H1 (cell line): ENCODE data around the gene NXPH4. TPM values are rescaled to one million over a fixed set of nuclear protein-coding genes. Genes with fewer than 3 reads are reported as not detected.

Experiments
- CTCF ChIA-PET: fragments of 300-600 bp; sonication (Branson Sonifier 250); formaldehyde crosslinking; loops from one replicate; lab custom pipeline; 2021; ENCODE audit not compliant: partially characterized antibody; lab: Charles Lee
- POLR2A ChIA-PET: fragments of 300-600 bp; sonication (Branson Sonifier 250); formaldehyde crosslinking; loops from one replicate; lab custom pipeline; 2021; ENCODE audit warnings: inconsistent platforms; ENCODE audit not compliant: partially characterized antibody; lab: Charles Lee
- DNase-seq, 2 experiments: peaks; one replicate each; pipeline versions ENCODE4 v3.0.0 to v3.0.0-alpha.2; 2010 to 2022; ENCODE audit warnings: low spot score in 2 of 2, low read depth in 1 of 2, mixed read lengths in 1 of 2
- FAIRE-seq: peaks from 2 replicates; lab custom pipeline; 2011; peaks lifted over from hg19 to GRCh38; lab: Jason Lieb, UNC
- H2AFZ ChIP-seq: 2 replicates; pipeline ENCODE4 v1.8.1; 2012; ENCODE audit warnings: low read length, inconsistent platforms
- H2AK5ac ChIP-seq: 2 replicates; pipeline ENCODE4 v1.6.1; 2013; ENCODE audit warnings: low read depth, low read length
- H2BK120ac ChIP-seq: replicated peaks from 2 replicates; pipeline ENCODE3; 2013; ENCODE audit warnings: low read depth, low read length, inconsistent platforms
- H2BK12ac ChIP-seq: 2 replicates; pipeline ENCODE4 v1.6.1; 2013; ENCODE audit warnings: low read depth, low read length
- H2BK15ac ChIP-seq: 2 replicates; pipeline ENCODE4 v1.6.1; 2013; ENCODE audit warnings: low read length
- H2BK20ac ChIP-seq: 2 replicates; pipeline ENCODE4 v1.6.1; 2013; ENCODE audit warnings: low read length
- H2BK5ac ChIP-seq: 2 replicates; pipeline ENCODE4 v1.6.1; 2013; ENCODE audit warnings: low read depth, low read length
- H3K14ac ChIP-seq: 2 replicates; pipeline ENCODE4 v1.6.1; 2013; ENCODE audit warnings: inconsistent platforms; ENCODE audit not compliant: insufficient read length
- H3K18ac ChIP-seq: 2 replicates; pipeline ENCODE4 v1.6.1; 2013; ENCODE audit warnings: low read length; ENCODE audit errors: extremely low read depth
- H3K23ac ChIP-seq: 2 replicates; pipeline ENCODE4 v1.6.1; 2013; ENCODE audit warnings: inconsistent platforms; ENCODE audit not compliant: insufficient read length
- H3K23me2 ChIP-seq: 2 replicates; pipeline ENCODE4 v1.6.1; 2013; ENCODE audit warnings: low read depth, low read length
- H3K27ac ChIP-seq: 2 replicates; pipeline ENCODE4 v1.6.1; 2011; ENCODE audit warnings: low read depth, low read length, inconsistent platforms
- H3K27me3 ChIP-seq, 4 experiments: replicated peaks in 1 of 4; 1 replicate in 1 of 4; 2 replicates in 3 of 4; pipeline versions ENCODE4 v1.6.1 to v1.8.1; 2011 to 2013; ENCODE audit warnings: low read length in 3 of 4, mild to moderate bottlenecking in 3 of 4, inconsistent platforms in 2 of 4, mixed read lengths in 2 of 4, moderate library complexity in 1 of 4; ENCODE audit not compliant: control insufficient read depth in 3 of 4, insufficient read depth in 3 of 4; ENCODE audit errors: extremely low read depth in 1 of 4
- H3K36me3 ChIP-seq, 4 experiments: 2 replicates each; pipeline versions ENCODE4 v1.6.1 to v1.8.1; 2011 to 2013; ENCODE audit warnings: mild to moderate bottlenecking in 4 of 4, low read length in 3 of 4, moderate library complexity in 2 of 4, control low read depth in 1 of 4, inconsistent platforms in 1 of 4; ENCODE audit not compliant: insufficient read depth in 4 of 4, control insufficient read depth in 2 of 4
- H3K4ac ChIP-seq: replicated peaks from 2 replicates; pipeline ENCODE3; 2013; ENCODE audit warnings: low read length, low read depth, mixed read lengths, inconsistent platforms; ENCODE audit not compliant: insufficient read length
- H3K4me1 ChIP-seq, 4 experiments: replicated peaks in 1 of 4; 1 replicate in 1 of 4; 2 replicates in 3 of 4; pipeline versions ENCODE4 v1.6.1 to v1.8.1; 2011 to 2013; ENCODE audit warnings: low read length in 3 of 4, inconsistent platforms in 2 of 4, mixed read lengths in 1 of 4; ENCODE audit not compliant: insufficient read depth in 4 of 4, control insufficient read depth in 3 of 4
- H3K4me2 ChIP-seq, 2 experiments: 2 replicates each; pipeline versions ENCODE4 v1.6.1 to v1.8.1; 2011 to 2013; ENCODE audit warnings: low read depth in 2 of 2, low read length in 2 of 2, control low read depth in 1 of 2, inconsistent platforms in 1 of 2, mild to moderate bottlenecking in 1 of 2; ENCODE audit not compliant: insufficient read depth in 1 of 2
- H3K4me3 ChIP-seq, 4 experiments: fragments of 200-600, 300-600 bp in 1 of 4; sonication (generic), shearing (Covaris generic), sonication (Bioruptor Twin) in 1 of 4; 2 replicates each; pipeline versions ENCODE4 v1.5.1 to v1.8.1; 2011 to 2016; ENCODE audit warnings: low read length in 4 of 4, low read depth in 3 of 4, control low read depth in 2 of 4, inconsistent platforms in 2 of 4, mild to moderate bottlenecking in 2 of 4, mixed read lengths in 1 of 4, moderate library complexity in 1 of 4; ENCODE audit not compliant: insufficient read depth in 2 of 4; ENCODE audit errors: extremely low read depth in 1 of 4
- H3K56ac ChIP-seq: replicated peaks from 2 replicates; pipeline ENCODE3; 2013; ENCODE audit warnings: low read depth, mild to moderate bottlenecking, mixed read lengths, low read length, inconsistent platforms; ENCODE audit not compliant: insufficient read length
- H3K79me1 ChIP-seq: 2 replicates; pipeline ENCODE4 v1.6.1; 2013; ENCODE audit warnings: low read depth, low read length, control low read depth
- H3K79me2 ChIP-seq, 2 experiments: 2 replicates each; pipeline versions ENCODE4 v1.6.1 to v1.8.1; 2012 to 2013; ENCODE audit warnings: low read length in 2 of 2, mild to moderate bottlenecking in 2 of 2, inconsistent platforms in 1 of 2; ENCODE audit not compliant: insufficient read depth in 2 of 2, control insufficient read depth in 1 of 2
- H3K9ac ChIP-seq, 4 experiments: replicated peaks in 1 of 4; 1 replicate in 1 of 4; 2 replicates in 3 of 4; pipeline versions ENCODE4 v1.6.1 to v1.8.1; 2011 to 2013; ENCODE audit warnings: low read depth in 3 of 4, low read length in 3 of 4, control low read depth in 2 of 4, mild to moderate bottlenecking in 2 of 4, moderate library complexity in 2 of 4, inconsistent platforms in 1 of 4; ENCODE audit errors: extremely low read depth in 1 of 4
- H3K9me3 ChIP-seq, 2 experiments: 2 replicates each; pipeline versions ENCODE4 v1.6.1 to v1.8.1; 2012 to 2013; ENCODE audit warnings: mild to moderate bottlenecking in 2 of 2, moderate library complexity in 2 of 2, control low read depth in 1 of 2, inconsistent platforms in 1 of 2, low read depth in 1 of 2, low read length in 1 of 2, mixed read lengths in 1 of 2; ENCODE audit not compliant: insufficient read depth in 2 of 2
- H4K20me1 ChIP-seq, 2 experiments: replicated peaks in 1 of 2; 2 replicates each; pipeline versions ENCODE3 to v1.8.1; 2011 to 2013; ENCODE audit warnings: inconsistent platforms in 2 of 2, low read length in 2 of 2, mild to moderate bottlenecking in 1 of 2; ENCODE audit not compliant: insufficient read depth in 2 of 2, control insufficient read depth in 1 of 2
- H4K5ac ChIP-seq: 2 replicates; pipeline ENCODE4 v1.6.1; 2013; ENCODE audit warnings: low read length, low read depth, mixed read lengths, inconsistent platforms; ENCODE audit not compliant: insufficient read length
- H4K8ac ChIP-seq: 2 replicates; pipeline ENCODE4 v1.8.0; 2013; ENCODE audit warnings: mild to moderate bottlenecking, moderate library complexity, low read length, inconsistent platforms; ENCODE audit not compliant: insufficient read depth; ENCODE audit errors: extremely low read depth
- H4K91ac ChIP-seq: replicated peaks from 2 replicates; pipeline ENCODE3; 2013; ENCODE audit warnings: low read length, mixed read lengths, inconsistent platforms; ENCODE audit not compliant: insufficient read length
- CEBPB ChIP-seq: IDR thresholded peaks from 2 replicates; pipeline ENCODE4 v1.6.1; 2012; ENCODE audit warnings: low read depth, low read length
- EZH2 ChIP-seq: fragments of 200-600 bp; sonication (generic); IDR thresholded peaks from 2 replicates; pipeline ENCODE4 v1.7.1; 2012; ENCODE audit warnings: low read depth, mild to moderate bottlenecking, moderate library complexity, low read length, inconsistent platforms; ENCODE audit not compliant: severe bottlenecking
- GABPA ChIP-seq: IDR thresholded peaks from 2 replicates; pipeline ENCODE4 v1.6.1; 2011; ENCODE audit warnings: mild to moderate bottlenecking, low read length, moderate library complexity, borderline replicate concordance; ENCODE audit not compliant: insufficient read depth
- RBBP5 ChIP-seq: IDR thresholded peaks from 2 replicates; pipeline ENCODE4 v1.7.1; 2012; ENCODE audit warnings: low read depth, mild to moderate bottlenecking, inconsistent platforms, low read length, moderate library complexity, borderline replicate concordance
- WGBS, 2 experiments: shearing (Covaris generic) in 1 of 2; methylation state at CpG; one replicate each; pipeline versions ENCODE4 v1.1.6 to v1.1.7; 2013 to 2015; ENCODE audit warnings: low lambda C conversion rate in 2 of 2, mixed read lengths in 2 of 2, inconsistent platforms in 1 of 2, low coverage in 1 of 2, missing lambda C conversion rate in 1 of 2; ENCODE audit not compliant: insufficient replicate concordance in 2 of 2, insufficient coverage in 1 of 2, insufficient read length in 1 of 2; ENCODE audit errors: extremely low coverage in 1 of 2, missing lambda C conversion rate in 1 of 2; 5-methylcytosine and 5-hydroxymethylcytosine counted together
- polyA plus RNA-seq, 7 experiments: library from polyadenylated mRNA; depleted of rRNA in 3 of 7; stranded (reverse) in 5 of 7; unstranded in 2 of 7; fragments of >200 nt in 5 of 7; fragments of 200-250 nt in 2 of 7; gene quantifications; 1 replicate in 5 of 7; 2 replicates in 1 of 7; 4 replicates in 1 of 7; pipeline versions ENCODE4 v1.2.1 to v1.2.3, GENCODE V29; 2011 to 2013; ENCODE audit warnings: missing spikeins in 2 of 7, mixed read lengths in 2 of 7
- total RNA-seq: library from RNA; stranded (reverse); fragmentation: NEBNext Ultra II Directional; extraction: Animal tissue kit (Norgen Biotek cat#: 25700); gene quantifications from 2 replicates; pipeline ENCODE4 v1.2.1, GENCODE V29; 2021
- TF ChIP-seq, protein P1 (sequence below), 3 experiments: IDR thresholded peaks; 1 replicate in 2 of 3; 2 replicates in 1 of 3; pipeline versions ENCODE4 v1.5.1 to v1.6.1; 2011; ENCODE audit warnings: low read length in 3 of 3, mild to moderate bottlenecking in 3 of 3, inconsistent platforms in 2 of 3, low read depth in 1 of 3, moderate library complexity in 1 of 3; ENCODE audit not compliant: insufficient read depth in 1 of 3; ENCODE audit errors: control extremely low read depth in 1 of 3

NXPH4 gene
- total and polyA plus RNA-seq, 2 of the 8 experiments (the other 6 are each of a cell fraction or from before 2014, with no cell fraction given): 0.92 to 1.7 TPM

DNA sequence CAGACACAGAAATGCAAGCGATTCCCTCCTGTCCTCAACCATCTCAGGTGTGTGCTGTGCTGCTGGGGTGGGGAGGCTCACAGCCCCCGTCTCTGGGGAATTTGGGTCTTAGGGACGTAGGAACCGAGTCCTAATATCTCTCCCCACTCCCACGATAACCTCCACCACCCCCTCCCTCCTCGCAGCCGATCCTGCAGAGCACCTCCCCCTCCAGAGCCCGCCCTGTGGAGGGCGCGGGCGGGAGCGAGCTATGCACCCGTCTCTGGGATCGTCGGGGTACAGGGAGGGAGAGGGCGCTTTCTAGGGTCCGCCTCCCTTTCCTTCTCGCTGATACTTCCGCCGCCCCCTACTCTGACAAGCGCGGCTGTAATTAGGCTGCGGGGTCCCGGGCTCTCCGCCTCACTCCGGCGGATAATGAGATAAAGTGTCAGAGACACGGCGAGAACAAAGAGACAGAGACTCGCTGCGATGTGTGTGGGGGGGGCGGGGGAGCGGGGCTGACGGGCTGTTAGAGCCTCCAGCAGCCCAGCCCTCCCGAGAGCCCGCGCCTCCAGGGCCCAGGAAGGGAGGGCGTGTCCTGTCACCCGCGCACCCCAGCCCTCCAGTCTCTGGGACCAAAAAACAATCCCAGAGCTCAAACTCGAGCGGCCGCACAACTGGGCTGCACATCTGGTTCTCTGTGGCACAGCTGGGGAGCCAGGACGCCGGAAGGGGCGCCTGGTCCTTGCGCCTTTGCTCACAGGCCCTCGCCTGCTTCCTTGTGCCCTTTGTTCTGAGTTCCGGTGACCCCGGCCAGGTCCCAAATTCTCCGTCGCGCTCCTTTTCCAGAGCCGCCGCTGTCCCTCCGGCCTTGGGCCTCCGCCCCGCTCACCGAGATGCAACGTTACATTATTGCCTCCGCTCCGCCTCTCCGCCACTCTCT, 21.6 kb downstream of the NXPH4 start:
- Histone ChIP-seq H3K27ac (no peak overlapping the region), H3K36me3 (peaks cover 11 to 15% (median 13%) of the 10 kb centered on the region in 4 experiments), H3K23me2 (peaks cover 26% of the 10 kb centered on the region), H3K56ac (no peak overlapping the region), H3K18ac (peak overlapping the region; percentile 71), H3K14ac (no peak overlapping the region), H4K8ac (peak overlapping the region; percentile 74; the same call in 1 of the 2 replicates), H3K27me3 (peaks cover 59 to 77% (median 71%) of the 10 kb centered on the region in 4 experiments), H2BK20ac (peak overlapping the region; percentile 90; the same call in 1 of the 2 replicates), H2AK5ac (peak overlapping the region; percentile 91; the same call in 1 of the 2 replicates), H3K79me1 (no peaks in the 10 kb centered on the region; the same call in 1 of the 2 replicates), H2BK120ac (no peak overlapping the region), H2BK15ac (peak overlapping the region; percentile 88; the same call in 1 of the 2 replicates), H2BK5ac (no peak overlapping the region; the same call in 1 of the 2 replicates), H2AFZ (no peak overlapping the region; the same call in 1 of the 2 replicates), H4K5ac (no peak overlapping the region), H4K20me1 (peaks cover 23 to 28% of the 10 kb centered on the region in 2 experiments), H3K23ac (no peak overlapping the region), H3K9me3 (no peaks in the 10 kb centered on the region), H4K91ac (no peak overlapping the region), H3K4me1 (peaks cover 6 to 65% (median 44%) of the 10 kb centered on the region in 4 experiments), H3K79me2 (no peaks in the 10 kb centered on the region), H2BK12ac (peak overlapping the region; percentile 84; the same call in 1 of the 2 replicates), H3K9ac (no peak overlapping the region; a peak in 1 of 7 replicates), H3K4me2 (peak overlapping the region; percentile 89 to 91), H3K4ac (no peak overlapping the region), H3K4me3 (peak overlapping the region; percentile 35 to 67 (median 53))
- WGBS, 2 experiments: 3% methylated on average over 48 of the region's 63 CpGs; no CpG with 5 or more reads in 1 of the 2 experiments
- ChIA-PET CTCF (interaction anchor here (0.6 to 27.9 kb wide), 15 partner anchors 9 to 218 kb away, joined by 3 to 726 read pairs (median 3); partner anchors contain the start of genes GLI1, INHBE, NXPH4 and SHMT2), POLR2A (interaction anchor here (0.8 to 23.7 kb wide), 15 partner anchors 3 to 282 kb away, joined by 3 to 852 read pairs (median 5); partner anchors contain the start of genes DDIT3, INHBE, LRP1 and NXPH4)
- FAIRE-seq (no peak), DNase-seq (peak in 1 of 2 experiments; percentile 83)
- TF ChIP-seq RBBP5 (peak; percentile 60; the same call in 1 of the 2 replicates), EZH2 (peak; percentile 36), CEBPB (no peak), GABPA (peak; percentile 56; the same call in 1 of the 2 replicates)
- TF ChIP-seq, protein P1, sequence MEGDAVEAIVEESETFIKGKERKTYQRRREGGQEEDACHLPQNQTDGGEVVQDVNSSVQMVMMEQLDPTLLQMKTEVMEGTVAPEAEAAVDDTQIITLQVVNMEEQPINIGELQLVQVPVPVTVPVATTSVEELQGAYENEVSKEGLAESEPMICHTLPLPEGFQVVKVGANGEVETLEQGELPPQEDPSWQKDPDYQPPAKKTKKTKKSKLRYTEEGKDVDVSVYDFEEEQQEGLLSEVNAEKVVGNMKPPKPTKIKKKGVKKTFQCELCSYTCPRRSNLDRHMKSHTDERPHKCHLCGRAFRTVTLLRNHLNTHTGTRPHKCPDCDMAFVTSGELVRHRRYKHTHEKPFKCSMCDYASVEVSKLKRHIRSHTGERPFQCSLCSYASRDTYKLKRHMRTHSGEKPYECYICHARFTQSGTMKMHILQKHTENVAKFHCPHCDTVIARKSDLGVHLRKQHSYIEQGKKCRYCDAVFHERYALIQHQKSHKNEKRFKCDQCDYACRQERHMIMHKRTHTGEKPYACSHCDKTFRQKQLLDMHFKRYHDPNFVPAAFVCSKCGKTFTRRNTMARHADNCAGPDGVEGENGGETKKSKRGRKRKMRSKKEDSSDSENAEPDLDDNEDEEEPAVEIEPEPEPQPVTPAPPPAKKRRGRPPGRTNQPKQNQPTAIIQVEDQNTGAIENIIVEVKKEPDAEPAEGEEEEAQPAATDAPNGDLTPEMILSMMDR (IDR thresholded peaks at IDR 0.05; ENCODE audit: control extremely low read depth in 1 of 3, insufficient read depth in 1 of 3, low read depth in 1 of 3, low read length in 3 of 3): no peak
